Subcutaneous adipose tissue (tissue), 4 donors: ENCODE results near the gene ATP8B4. TPM values are rescaled to one million over a fixed set of nuclear protein-coding genes. Genes with fewer than 3 reads are reported as not detected.

Source experiments
- total RNA-seq, 4 donors: library from RNA; depleted of rRNA; stranded (reverse); fragments of >200 nt; gene quantifications; one replicate each; pipeline ENCODE4 v1.1.0, GENCODE V29; 2016
- TF ChIP-seq, protein P1 (sequence below): fragments of 450-650 bp; IDR thresholded peaks from one replicate; pipeline ENCODE4 v1.5.1; 2016; ENCODE audit warnings: low read depth, mild to moderate bottlenecking, control low read depth, antibody characterized with exemption, moderate library complexity

The ATP8B4 gene
- total RNA-seq, 4 donors from 2014 or later: 39.9 to 75.3 (median 65.9) TPM

DNA sequence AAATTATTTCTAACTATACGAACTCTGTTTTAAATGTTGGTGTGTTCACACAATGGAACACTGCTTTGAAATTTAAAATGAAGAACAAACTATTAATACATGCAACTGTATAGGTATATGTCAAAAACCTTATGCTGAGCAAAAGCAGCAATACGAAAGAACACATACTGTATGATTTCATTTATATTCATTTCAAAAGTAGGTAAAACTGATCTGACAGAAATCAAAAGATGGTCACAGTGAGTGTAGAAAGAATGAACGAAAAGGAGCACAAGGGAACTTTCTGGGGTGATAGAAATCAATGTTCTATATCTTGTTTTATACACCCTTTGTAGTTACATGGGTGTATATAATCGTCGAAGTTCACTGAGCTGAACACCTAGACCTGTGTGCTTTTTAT is 12.6 kb downstream of the ATP8B4 start:
- TF ChIP-seq, protein P1, sequence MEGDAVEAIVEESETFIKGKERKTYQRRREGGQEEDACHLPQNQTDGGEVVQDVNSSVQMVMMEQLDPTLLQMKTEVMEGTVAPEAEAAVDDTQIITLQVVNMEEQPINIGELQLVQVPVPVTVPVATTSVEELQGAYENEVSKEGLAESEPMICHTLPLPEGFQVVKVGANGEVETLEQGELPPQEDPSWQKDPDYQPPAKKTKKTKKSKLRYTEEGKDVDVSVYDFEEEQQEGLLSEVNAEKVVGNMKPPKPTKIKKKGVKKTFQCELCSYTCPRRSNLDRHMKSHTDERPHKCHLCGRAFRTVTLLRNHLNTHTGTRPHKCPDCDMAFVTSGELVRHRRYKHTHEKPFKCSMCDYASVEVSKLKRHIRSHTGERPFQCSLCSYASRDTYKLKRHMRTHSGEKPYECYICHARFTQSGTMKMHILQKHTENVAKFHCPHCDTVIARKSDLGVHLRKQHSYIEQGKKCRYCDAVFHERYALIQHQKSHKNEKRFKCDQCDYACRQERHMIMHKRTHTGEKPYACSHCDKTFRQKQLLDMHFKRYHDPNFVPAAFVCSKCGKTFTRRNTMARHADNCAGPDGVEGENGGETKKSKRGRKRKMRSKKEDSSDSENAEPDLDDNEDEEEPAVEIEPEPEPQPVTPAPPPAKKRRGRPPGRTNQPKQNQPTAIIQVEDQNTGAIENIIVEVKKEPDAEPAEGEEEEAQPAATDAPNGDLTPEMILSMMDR: no peak

DNA sequence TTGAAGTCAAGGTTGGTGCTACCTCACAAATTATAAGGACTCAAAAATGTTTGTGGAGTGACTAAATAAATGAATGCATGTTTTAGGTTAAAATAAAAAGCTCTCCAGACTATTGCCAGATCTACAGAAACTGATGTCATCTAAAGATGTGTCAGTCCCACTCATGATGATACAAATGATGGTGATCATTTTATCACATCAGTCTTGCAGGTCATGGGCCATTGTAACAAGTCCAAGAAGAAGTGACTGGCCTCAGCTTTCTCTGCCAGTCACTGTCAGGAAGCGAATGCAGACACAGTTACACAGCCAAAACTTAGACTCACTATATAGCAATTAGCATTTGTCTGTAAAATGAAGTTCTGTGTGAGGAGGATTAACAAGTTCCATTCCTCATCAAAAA is 18.5 kb downstream of the ATP8B4 start:
- TF ChIP-seq, protein P1: no peak

DNA sequence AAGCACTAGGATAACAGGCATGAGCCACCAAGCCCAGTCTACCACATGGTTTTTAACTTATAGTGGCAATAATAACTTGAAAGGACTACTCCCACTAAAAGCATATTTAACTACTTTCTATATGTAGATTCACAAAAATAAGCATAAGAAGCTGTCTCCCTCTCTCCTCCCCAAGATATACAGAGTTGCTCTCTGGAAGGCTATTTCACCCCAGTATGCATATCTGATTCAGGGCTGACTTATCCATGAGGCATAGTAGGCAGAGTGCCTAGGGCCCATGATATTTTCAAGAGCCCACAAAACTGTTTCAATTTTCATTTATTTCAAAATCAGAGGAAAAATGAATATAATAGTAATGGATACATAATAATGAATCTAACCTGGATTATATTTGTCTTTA is 20.5 kb downstream of the ATP8B4 start:
- TF ChIP-seq, protein P1: no peak

DNA sequence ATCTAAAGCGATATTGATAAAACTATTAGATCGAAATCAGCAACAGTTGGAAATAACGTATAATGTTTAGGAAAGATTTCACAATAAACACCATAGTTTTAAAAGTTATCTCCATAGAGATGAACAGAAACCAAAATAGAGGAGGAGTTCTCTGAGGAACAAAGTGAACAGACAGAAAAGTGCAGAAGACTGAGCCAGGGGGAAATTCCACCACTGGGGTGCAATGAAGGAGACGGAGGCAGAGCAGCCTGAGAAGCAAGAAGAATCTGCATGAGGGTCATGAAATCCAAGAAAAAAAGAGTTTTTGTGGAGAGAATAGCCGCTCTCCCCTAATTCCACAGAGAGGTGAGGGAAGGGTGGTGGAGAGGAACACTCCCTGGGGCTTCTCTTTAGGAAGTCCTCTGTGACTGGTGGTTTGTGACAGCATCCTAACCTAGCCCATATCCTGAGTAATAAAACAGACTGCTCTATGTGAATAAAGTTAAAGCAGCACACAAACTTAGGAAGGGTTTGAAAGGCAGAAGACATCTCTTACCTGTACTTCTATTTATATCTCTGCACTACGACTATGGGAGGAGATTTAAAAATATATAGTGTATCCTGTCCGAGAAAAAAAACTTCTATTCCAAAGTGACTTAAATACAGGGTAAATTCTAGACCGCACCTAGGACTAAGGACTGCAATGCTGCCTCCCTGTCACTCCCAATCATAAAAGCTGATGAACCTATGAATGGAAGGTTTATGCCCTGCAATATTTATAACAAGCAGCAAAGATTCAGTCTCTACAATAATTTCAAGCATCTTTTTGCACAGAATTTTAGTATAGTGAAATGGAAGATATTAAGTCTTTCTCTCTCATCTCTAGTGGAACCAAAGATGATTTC is 22.9 kb downstream of the ATP8B4 start:
- TF ChIP-seq, protein P1: no peak

DNA sequence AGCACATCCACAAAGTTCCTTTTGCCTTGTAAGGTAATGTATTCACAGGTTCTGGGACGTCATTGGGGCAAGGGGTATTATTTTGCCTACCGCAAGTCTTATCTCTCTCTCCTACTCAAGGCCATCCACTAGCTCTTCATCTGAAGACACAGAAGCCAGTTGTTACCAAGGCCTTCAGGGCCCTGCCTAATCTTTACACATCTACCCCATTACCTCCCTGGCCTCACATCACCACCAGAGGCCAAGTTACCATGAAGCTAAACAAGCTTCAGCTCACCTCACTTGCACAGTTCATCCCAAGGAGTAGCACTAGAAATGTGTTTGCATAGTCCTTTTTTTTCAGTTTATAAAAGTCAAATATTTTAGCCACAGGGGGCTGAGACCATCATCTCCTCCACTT is 34.1 kb downstream of the ATP8B4 start:
- TF ChIP-seq, protein P1: no peak

DNA sequence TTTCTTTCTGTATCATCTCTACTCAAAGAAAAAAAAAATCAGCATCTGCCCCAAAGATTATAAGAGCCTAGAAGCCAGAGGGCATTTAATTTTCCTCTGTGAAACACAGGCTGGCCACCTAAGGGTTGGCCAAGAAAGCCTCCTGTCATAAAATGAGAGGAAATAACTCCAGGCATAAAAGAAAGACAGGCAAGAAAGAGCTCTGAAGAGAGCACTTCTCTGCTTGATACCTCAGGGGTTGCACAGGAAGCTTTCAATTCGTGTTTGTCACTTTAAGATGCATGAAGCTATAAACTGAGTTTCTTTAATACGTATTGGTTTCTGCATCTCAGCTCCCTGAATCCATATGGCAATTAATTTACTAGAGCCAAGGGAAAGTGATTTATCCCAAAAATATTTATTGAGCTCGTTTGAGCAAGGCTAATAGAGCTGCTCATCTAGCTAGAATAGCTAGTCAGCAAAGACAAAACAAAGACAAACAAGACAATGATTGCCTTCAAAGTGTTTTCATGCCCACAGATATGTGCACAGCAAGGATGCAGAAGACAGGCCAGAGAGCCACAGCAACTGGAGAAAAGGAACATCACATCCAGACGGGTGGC is 35.5 kb downstream of the ATP8B4 start:
- TF ChIP-seq, protein P1: no peak

DNA sequence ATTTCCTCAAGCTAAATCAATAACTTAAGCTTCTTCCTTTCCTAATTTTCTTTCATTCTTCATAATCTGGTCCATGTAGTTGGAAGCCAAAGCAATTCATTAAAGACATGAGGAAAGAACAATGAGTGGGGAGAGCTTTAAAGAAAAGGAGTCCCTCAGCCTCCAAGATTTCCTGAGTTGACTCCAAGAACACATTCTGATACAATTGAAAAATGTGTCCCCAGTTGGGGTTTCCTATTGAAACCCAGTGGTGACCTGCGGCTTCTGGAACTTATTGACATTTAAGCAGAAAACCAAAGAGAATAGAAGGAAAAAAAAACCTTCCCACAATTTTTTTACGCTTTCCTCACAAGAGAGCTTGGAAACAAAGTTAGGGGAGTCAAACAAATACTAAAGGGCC is 37.0 kb downstream of the ATP8B4 start:
- TF ChIP-seq, protein P1: no peak
